GM12801 (cell line): ENCODE results near the gene KIAA1210.

ENCODE experiments used
- TF ChIP-seq, protein P1 (sequence below): IDR thresholded peaks from one replicate; pipeline ENCODE4 v1.5.1; 2011; ENCODE audit warnings: control low read depth; ENCODE audit not compliant: insufficient read length; ENCODE audit errors: extremely low read depth

The KIAA1210 gene

DNA sequence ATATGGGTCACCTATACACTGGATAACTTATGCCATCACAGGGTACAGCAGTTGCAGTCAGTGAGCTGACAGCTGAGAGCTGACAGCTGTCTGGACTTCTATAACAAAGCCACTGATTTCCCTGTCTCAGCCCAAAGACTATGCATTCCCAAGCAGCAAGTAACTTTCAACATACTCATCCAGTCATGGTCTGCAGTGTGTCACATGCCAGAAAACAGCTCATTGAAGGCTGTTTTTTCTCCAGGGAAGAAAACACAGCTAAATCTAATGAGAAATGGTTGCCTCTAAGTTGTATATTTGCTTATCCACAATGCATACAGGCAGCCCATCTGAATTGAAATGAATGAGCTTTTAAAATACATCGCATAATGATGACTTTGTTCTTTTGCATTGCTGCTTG lies 6.3 kb downstream of the KIAA1210 start:
- TF ChIP-seq, protein P1, sequence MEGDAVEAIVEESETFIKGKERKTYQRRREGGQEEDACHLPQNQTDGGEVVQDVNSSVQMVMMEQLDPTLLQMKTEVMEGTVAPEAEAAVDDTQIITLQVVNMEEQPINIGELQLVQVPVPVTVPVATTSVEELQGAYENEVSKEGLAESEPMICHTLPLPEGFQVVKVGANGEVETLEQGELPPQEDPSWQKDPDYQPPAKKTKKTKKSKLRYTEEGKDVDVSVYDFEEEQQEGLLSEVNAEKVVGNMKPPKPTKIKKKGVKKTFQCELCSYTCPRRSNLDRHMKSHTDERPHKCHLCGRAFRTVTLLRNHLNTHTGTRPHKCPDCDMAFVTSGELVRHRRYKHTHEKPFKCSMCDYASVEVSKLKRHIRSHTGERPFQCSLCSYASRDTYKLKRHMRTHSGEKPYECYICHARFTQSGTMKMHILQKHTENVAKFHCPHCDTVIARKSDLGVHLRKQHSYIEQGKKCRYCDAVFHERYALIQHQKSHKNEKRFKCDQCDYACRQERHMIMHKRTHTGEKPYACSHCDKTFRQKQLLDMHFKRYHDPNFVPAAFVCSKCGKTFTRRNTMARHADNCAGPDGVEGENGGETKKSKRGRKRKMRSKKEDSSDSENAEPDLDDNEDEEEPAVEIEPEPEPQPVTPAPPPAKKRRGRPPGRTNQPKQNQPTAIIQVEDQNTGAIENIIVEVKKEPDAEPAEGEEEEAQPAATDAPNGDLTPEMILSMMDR = no peak

- TF ChIP-seq, protein P1 = no peak
Measured at GRCh38 chrX:119118780-119119395, 8.7 kb downstream of the KIAA1210 start.

GRCh38 chrX:119107206-119107605 lies 20.4 kb downstream of the KIAA1210 start:
- TF ChIP-seq, protein P1 = no peak

DNA sequence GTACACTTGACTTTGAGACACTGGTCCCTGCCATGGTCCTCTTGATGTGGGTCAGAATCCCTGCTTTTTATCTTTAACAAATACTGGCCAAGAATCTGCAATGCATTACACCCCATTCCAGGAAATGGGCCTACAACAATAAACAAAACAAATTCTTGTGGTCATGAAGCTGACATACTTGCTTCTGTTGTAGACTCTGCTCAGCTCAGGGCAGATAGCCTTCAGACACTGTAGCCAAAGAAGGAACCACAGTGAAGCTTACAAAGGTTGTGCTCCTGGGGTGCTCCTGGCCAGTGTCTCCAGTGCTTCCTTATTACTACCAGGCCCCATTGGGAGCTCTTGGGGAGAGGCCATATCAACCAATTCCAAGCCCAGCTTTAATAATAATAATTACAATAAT lies 21.8 kb downstream of the KIAA1210 start:
- TF ChIP-seq, protein P1 = no peak

DNA sequence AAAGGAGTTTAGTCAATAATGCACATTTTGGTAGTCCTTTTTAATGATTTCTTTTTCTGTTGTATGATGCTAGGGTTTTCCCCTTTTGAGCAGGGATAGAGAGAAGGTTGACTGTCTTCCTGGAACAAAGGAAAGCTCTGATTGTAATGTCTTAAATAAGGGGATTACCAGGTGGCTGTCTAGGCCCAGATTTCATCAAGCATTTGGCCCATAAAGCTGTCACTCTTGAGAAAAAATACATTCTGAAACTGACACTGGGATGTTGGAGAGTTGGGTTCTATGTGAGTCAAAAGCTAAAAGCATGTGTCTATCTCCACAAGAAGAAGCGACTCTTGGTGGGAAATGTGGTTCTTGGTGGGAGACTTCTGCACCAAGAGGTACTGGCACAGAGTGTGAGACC lies 26.4 kb downstream of the KIAA1210 start:
- TF ChIP-seq, protein P1 = no peak

DNA sequence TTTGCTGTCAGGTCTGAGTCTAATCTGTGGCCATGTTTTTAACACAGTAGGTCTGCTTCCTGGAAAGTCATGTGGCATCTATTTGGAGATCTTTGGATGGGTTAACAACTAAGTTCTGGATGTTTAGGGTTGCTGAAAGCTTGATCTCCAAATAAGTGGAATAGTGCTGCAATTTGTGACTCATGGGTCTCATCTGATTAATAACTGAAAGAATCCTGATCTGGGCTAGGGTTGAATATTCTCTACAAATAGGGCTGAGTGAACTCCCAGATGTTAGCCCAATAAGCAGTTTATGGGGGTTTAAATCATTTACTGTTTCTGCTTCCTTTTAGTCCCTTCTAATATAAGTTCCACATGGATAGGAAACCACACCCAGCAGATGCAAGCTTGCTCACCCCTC lies 31.7 kb downstream of the KIAA1210 start:
- TF ChIP-seq, protein P1 = no peak

DNA sequence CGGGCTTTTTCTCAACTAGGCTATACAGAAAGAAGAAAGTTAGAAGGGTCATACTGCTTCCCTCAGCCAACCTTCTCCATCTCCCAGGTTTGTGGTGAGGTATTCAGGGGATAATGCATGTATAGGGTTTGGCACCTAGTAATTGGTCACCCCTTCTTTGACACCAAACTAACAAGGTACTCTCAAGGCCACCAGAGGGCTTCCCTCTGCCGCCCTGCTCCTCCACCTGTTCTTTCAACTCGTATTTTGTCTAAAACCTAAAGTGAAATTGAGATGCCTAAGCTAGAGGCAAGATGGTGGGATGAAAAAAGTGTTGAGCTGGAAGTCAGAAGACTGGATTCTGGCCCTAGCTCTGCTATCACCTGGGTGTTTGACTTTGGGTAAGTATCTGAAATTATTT lies 32.8 kb downstream of the KIAA1210 start:
- TF ChIP-seq, protein P1 = no peak
